LNCaP clone FGC (cell line): ENCODE results near the gene KCTD12.

ENCODE experiments used
- DNase-seq: peaks from one replicate; pipeline ENCODE4 v3.0.0-alpha.2; 2011; ENCODE audit warnings: low read depth
- H3K4me3 ChIP-seq: 2 replicates; pipeline ENCODE4 v1.5.1; 2011; ENCODE audit warnings: mild to moderate bottlenecking, low read depth, low read length, control low read depth
- TF ChIP-seq, protein P1 (sequence below): IDR thresholded peaks from 2 replicates; pipeline ENCODE4 v1.5.1; 2012; ENCODE audit warnings: mild to moderate bottlenecking; ENCODE audit not compliant: control insufficient read depth, insufficient read depth; ENCODE audit errors: extremely low read depth

Gene KCTD12

DNA sequence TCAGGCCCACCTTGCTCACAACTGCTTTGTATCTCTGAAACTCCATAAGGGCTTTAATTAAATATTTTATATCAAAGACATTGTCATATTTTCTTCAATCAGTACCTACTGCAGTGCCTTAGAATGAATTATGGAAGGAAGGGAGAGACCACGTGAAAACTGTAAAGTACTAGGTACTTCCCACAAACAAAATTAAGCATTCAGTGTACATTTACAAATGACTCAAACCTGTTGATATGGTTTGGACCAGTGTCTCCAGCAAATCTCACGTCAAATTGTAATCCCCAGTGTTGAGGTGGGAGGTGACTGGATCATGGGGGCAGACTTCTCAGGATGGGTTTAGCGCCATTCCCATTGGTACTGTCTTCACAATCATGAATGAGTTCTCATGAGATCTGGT is 23.2 kb downstream of the KCTD12 start:
- no peak overlapping the region for H3K4me3 ChIP-seq
- DNase-seq: no peak
- TF ChIP-seq, protein P1, sequence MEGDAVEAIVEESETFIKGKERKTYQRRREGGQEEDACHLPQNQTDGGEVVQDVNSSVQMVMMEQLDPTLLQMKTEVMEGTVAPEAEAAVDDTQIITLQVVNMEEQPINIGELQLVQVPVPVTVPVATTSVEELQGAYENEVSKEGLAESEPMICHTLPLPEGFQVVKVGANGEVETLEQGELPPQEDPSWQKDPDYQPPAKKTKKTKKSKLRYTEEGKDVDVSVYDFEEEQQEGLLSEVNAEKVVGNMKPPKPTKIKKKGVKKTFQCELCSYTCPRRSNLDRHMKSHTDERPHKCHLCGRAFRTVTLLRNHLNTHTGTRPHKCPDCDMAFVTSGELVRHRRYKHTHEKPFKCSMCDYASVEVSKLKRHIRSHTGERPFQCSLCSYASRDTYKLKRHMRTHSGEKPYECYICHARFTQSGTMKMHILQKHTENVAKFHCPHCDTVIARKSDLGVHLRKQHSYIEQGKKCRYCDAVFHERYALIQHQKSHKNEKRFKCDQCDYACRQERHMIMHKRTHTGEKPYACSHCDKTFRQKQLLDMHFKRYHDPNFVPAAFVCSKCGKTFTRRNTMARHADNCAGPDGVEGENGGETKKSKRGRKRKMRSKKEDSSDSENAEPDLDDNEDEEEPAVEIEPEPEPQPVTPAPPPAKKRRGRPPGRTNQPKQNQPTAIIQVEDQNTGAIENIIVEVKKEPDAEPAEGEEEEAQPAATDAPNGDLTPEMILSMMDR: no peak

GRCh38 chr13:76861859-76862258 is 24.3 kb downstream of the KCTD12 start:
- DNase-seq: no peak
- H3K4me3 ChIP-seq: no peak overlapping the region
- TF ChIP-seq, protein P1: no peak

- no peak overlapping the region for H3K4me3 ChIP-seq
- no peak for DNase-seq
- TF ChIP-seq, protein P1: no peak
Observed at GRCh38 chr13:76860706-76861105, 25.5 kb downstream of the KCTD12 start.

DNA sequence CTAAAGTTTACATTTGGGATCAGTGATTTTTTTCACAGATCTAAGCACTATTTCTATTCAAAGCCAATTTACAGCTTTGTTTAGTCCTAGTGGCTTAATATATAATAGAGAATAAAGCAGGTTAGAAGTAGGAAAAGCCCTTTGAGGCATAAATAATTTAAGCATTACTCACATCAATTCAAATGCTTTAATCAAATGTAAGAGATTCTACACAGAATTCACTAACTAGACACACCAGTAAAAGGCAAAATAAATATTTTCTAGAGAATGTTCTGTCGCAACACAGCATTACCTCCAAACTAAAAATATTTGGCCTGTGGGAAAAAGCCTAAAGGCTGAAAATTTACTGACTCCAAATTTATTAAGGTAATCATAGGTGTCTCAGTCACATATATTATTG is 31.3 kb downstream of the KCTD12 start:
- H3K4me3 ChIP-seq: no peak overlapping the region
- no peak for DNase-seq
- TF ChIP-seq, protein P1: no peak

DNA sequence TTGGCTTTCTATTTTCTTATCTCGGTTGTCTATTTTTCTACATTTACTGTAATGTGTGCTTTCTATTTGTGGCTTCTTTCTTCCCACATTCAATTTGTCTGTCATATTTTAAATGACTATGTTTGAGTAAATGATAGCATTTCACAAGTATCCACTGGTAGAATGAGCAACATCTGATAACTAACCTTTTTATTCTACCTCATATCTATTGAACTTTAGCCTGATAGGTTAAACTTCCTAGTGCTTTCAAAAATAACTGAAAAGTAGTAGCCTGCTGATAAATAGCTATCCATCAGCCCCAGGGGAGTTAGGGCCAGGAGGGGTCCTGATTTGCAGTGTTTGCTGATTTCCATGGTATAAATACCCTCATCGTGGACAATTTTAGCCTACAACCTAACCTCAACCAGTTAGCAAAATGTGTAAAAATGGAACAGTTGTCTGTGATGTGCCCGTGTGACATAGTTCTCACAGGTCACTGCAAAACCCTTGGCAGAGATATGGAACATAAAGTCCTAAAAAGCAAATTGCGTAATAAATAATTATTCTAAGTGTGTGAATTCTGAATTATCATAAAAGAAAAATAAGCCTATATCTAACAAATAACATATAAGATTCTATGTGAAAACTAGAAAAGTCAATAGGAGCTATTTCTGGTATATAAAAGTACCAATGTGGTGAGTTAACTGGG is 32.1 kb downstream of the KCTD12 start:
- H3K4me3 ChIP-seq: no peak overlapping the region
- TF ChIP-seq, protein P1: no peak
- DNase-seq: no peak

DNA sequence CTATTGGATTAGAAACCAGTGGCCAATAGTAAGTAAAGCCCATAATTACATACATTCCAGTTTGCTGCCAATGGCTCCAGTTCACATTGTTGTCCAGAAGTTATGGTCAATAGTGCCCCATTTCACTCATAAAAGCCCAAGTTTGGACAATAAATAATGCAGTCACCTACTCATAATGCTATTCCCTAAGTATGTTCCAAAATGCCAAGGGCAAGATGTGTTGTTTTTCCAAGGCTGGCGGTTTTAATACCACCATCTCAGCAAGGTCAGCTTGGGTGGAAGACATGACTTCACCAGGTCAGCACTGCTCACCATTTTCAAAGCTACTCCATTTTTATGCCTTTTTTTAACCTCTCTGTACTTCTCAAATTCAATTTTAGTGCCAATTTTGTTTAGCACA is 32.7 kb downstream of the KCTD12 start:
- TF ChIP-seq, protein P1: no peak
- H3K4me3 ChIP-seq: no peak overlapping the region
- DNase-seq: no peak

DNA sequence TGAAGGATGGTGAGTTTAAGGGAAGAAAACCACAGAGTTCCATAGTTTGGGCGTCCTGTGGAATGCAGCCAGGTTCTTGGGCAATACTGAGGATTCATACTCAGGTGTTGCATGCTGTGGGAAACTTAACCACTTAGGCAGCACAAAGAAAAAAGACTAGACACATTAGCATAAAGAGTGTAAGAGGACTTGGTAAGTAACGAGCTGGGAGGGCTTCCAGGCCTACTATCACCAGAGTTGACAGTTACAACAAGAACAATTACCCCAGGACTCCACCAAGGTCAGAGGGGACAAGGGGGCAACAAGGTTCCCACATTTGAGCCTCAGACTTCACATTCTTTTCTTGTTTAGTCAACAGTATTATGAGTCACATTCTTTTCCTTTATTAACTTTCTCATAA is 33.2 kb downstream of the KCTD12 start:
- H3K4me3 ChIP-seq: no peak overlapping the region
- TF ChIP-seq, protein P1: no peak
- DNase-seq: no peak
